ENCODE results near the gene RPS14.

The RPS14 gene

GRCh38 chr5:150402901-150403342, 46.6 kb downstream of the RPS14 start:
- DNase-seq (ENCODE audit: insufficient read length, low spot score) (no peak), FAIRE-seq (peak; percentile 48)
- TF ChIP-seq PAX5 (IDR thresholded peaks at IDR 0.05; ENCODE audit: insufficient read depth, low read length, severe bottlenecking) (no peak), POU2F2 (IDR thresholded peaks at IDR 0.05; ENCODE audit: low read depth, low read length) (no peak; the same call in 1 of the 2 replicates), POLR2A (IDR thresholded peaks at IDR 0.05; ENCODE audit: low read depth, low read length) (peak; percentile 50), POLR2AphosphoS5 (IDR thresholded peaks at IDR 0.05; ENCODE audit: low read depth, low read length) (peak; percentile 96), SPI1 (IDR thresholded peaks at IDR 0.05; ENCODE audit: low read depth, low read length) (no peak), TAF1 (IDR thresholded peaks at IDR 0.05; ENCODE audit: low read depth, low read length) (no peak)

GRCh38 chr5:150402229-150402773, 47.2 kb downstream of the RPS14 start:
- peak; percentile 39; the same call in 1 of the 2 replicates for TF ChIP-seq TAF1 (IDR thresholded peaks at IDR 0.05; ENCODE audit: low read depth, low read length)
- TF ChIP-seq POLR2AphosphoS5 (IDR thresholded peaks at IDR 0.05; ENCODE audit: low read depth, low read length): peak; percentile 86
- TF ChIP-seq POU2F2 (IDR thresholded peaks at IDR 0.05; ENCODE audit: low read depth, low read length): peak; percentile 77; the same call in 1 of the 2 replicates
- TF ChIP-seq SPI1 (IDR thresholded peaks at IDR 0.05; ENCODE audit: low read depth, low read length): no peak
- TF ChIP-seq POLR2A (IDR thresholded peaks at IDR 0.05; ENCODE audit: low read depth, low read length): peak; percentile 89
- TF ChIP-seq PAX5 (IDR thresholded peaks at IDR 0.05; ENCODE audit: insufficient read depth, low read length, severe bottlenecking): no peak
- peak; percentile 65 for FAIRE-seq
- DNase-seq (ENCODE audit: insufficient read length, low spot score): no peak

- FAIRE-seq (peak; percentile 71), DNase-seq (ENCODE audit: insufficient read length, low spot score) (no peak)
- TF ChIP-seq SPI1 (IDR thresholded peaks at IDR 0.05; ENCODE audit: low read depth, low read length) (no peak), POU2F2 (IDR thresholded peaks at IDR 0.05; ENCODE audit: low read depth, low read length) (peak; percentile 87), PAX5 (IDR thresholded peaks at IDR 0.05; ENCODE audit: insufficient read depth, low read length, severe bottlenecking) (peak; percentile 1), POLR2AphosphoS5 (IDR thresholded peaks at IDR 0.05; ENCODE audit: low read depth, low read length) (peak; percentile 87), POLR2A (IDR thresholded peaks at IDR 0.05; ENCODE audit: low read depth, low read length) (peak; percentile 92)
Observed at GRCh38 chr5:150401376-150402228, 47.9 kb downstream of the RPS14 start.

- FAIRE-seq: no peak
- no peak for DNase-seq (ENCODE audit: insufficient read length, low spot score)
- TF ChIP-seq TAF1 (IDR thresholded peaks at IDR 0.05; ENCODE audit: low read depth, low read length) (no peak), POLR2A (IDR thresholded peaks at IDR 0.05; ENCODE audit: low read depth, low read length) (peak; percentile 57), POLR2AphosphoS5 (IDR thresholded peaks at IDR 0.05; ENCODE audit: low read depth, low read length) (peak; percentile 83), POU2F2 (IDR thresholded peaks at IDR 0.05; ENCODE audit: low read depth, low read length) (no peak; the same call in 1 of the 2 replicates), PAX5 (IDR thresholded peaks at IDR 0.05; ENCODE audit: insufficient read depth, low read length, severe bottlenecking) (no peak), SPI1 (IDR thresholded peaks at IDR 0.05; ENCODE audit: low read depth, low read length) (peak; percentile 10; the same call in 1 of the 2 replicates)
Observed at GRCh38 chr5:150401076-150401375, 48.5 kb downstream of the RPS14 start.

- FAIRE-seq: peak; percentile 94
- TF ChIP-seq POU2F2 (IDR thresholded peaks at IDR 0.05; ENCODE audit: low read depth, low read length): peak; percentile 98
- peak; percentile 55; the same call in 1 of the 2 replicates for TF ChIP-seq SPI1 (IDR thresholded peaks at IDR 0.05; ENCODE audit: low read depth, low read length)
- no peak; the same call in 1 of the 2 replicates for TF ChIP-seq TAF1 (IDR thresholded peaks at IDR 0.05; ENCODE audit: low read depth, low read length)
- peak; percentile 24 for TF ChIP-seq PAX5 (IDR thresholded peaks at IDR 0.05; ENCODE audit: insufficient read depth, low read length, severe bottlenecking)
- TF ChIP-seq POLR2AphosphoS5 (IDR thresholded peaks at IDR 0.05; ENCODE audit: low read depth, low read length): peak; percentile 95
- TF ChIP-seq POLR2A (IDR thresholded peaks at IDR 0.05; ENCODE audit: low read depth, low read length): peak; percentile 93
- DNase-seq (ENCODE audit: insufficient read length, low spot score): no peak
Observed at GRCh38 chr5:150400316-150401075, 49.0 kb downstream of the RPS14 start.

GRCh38 chr5:150399524-150400211, 49.9 kb downstream of the RPS14 start:
- DNase-seq (ENCODE audit: insufficient read length, low spot score) (no peak), FAIRE-seq (no peak)
- TF ChIP-seq SPI1 (IDR thresholded peaks at IDR 0.05; ENCODE audit: low read depth, low read length): no peak
- peak; percentile 10 for TF ChIP-seq PAX5 (IDR thresholded peaks at IDR 0.05; ENCODE audit: insufficient read depth, low read length, severe bottlenecking)
- peak; percentile 7 for TF ChIP-seq POLR2AphosphoS5 (IDR thresholded peaks at IDR 0.05; ENCODE audit: low read depth, low read length)
- TF ChIP-seq POLR2A (IDR thresholded peaks at IDR 0.05; ENCODE audit: low read depth, low read length): peak; percentile 77
- TF ChIP-seq POU2F2 (IDR thresholded peaks at IDR 0.05; ENCODE audit: low read depth, low read length): peak; percentile 97
- peak; percentile 45; the same call in 1 of the 2 replicates for TF ChIP-seq TAF1 (IDR thresholded peaks at IDR 0.05; ENCODE audit: low read depth, low read length)

- TF ChIP-seq POLR2A (IDR thresholded peaks at IDR 0.05; ENCODE audit: low read depth, low read length) (peak; percentile 85), PAX5 (IDR thresholded peaks at IDR 0.05; ENCODE audit: insufficient read depth, low read length, severe bottlenecking) (peak; percentile 16), TAF1 (IDR thresholded peaks at IDR 0.05; ENCODE audit: low read depth, low read length) (peak; percentile 35; the same call in 1 of the 2 replicates), POU2F2 (IDR thresholded peaks at IDR 0.05; ENCODE audit: low read depth, low read length) (peak; percentile 84), POLR2AphosphoS5 (IDR thresholded peaks at IDR 0.05; ENCODE audit: low read depth, low read length) (peak; percentile 91), SPI1 (IDR thresholded peaks at IDR 0.05; ENCODE audit: low read depth, low read length) (no peak)
- FAIRE-seq (peak; percentile 94), DNase-seq (ENCODE audit: insufficient read length, low spot score) (peak; percentile 62)
Observed at GRCh38 chr5:150398722-150399523, 50.6 kb downstream of the RPS14 start.

Measured in GM12891 (cell line).